WTC11 (cell line): ENCODE data around the gene FGF21. TPM values are rescaled to one million over a fixed set of nuclear protein-coding genes. Genes with fewer than 3 reads are reported as not detected.

Experiments used
- ATAC-seq: fragments of 200-7000 bp; cut with Tn5 transposase; 2 replicates; pipeline ENCODE4 v1.10.0; 2021; ENCODE audit warnings: mild to moderate bottlenecking, moderate library complexity
- CTCF ChIA-PET: fragments of 300-600 bp; sonication (Branson Sonifier 250); formaldehyde crosslinking; loops from one replicate; lab custom pipeline; 2021; ENCODE audit warnings: antibody characterized with exemption; lab: Charles Lee
- POLR2A ChIA-PET: fragments of 350-600 bp; sonication (Branson Sonifier 250); formaldehyde crosslinking; loops from one replicate; lab custom pipeline; 2021; ENCODE audit warnings: antibody characterized with exemption; lab: Charles Lee
- DNase-seq: peaks from one replicate; pipeline ENCODE4 v3.0.0; 2021; ENCODE audit warnings: low spot score
- H3K27ac Mint-ChIP-seq: 2 replicates; pipeline ENCODE4 v1.8.0; 2021; ENCODE audit warnings: mixed read lengths
- H3K27me3 Mint-ChIP-seq: 2 replicates; pipeline ENCODE4 v1.8.0; 2021; ENCODE audit warnings: low read depth, mild to moderate bottlenecking, moderate library complexity, mixed read lengths
- H3K36me3 Mint-ChIP-seq: 2 replicates; pipeline ENCODE4 v1.8.0; 2021; ENCODE audit warnings: mixed read lengths
- H3K4me1 Mint-ChIP-seq: 2 replicates; pipeline ENCODE4 v1.8.0; 2022; ENCODE audit warnings: mixed read lengths
- H3K4me3 Mint-ChIP-seq: 2 replicates; pipeline ENCODE4 v1.8.0; 2021; ENCODE audit warnings: mild to moderate bottlenecking, moderate library complexity, mixed read lengths
- H3K9me3 Mint-ChIP-seq: 2 replicates; pipeline ENCODE4 v1.8.0; 2021; ENCODE audit warnings: mixed read lengths
- CREM ChIP-seq: sonication (generic); formaldehyde crosslinking; IDR thresholded peaks from 2 replicates; pipeline ENCODE4 v1.8.1; 2022; ENCODE audit warnings: mild to moderate bottlenecking, missing genetic modification reagents, moderate library complexity
- ESRRA ChIP-seq: sonication (generic); formaldehyde crosslinking; IDR thresholded peaks from 2 replicates; pipeline ENCODE4 v1.8.1; 2022; ENCODE audit warnings: mild to moderate bottlenecking, missing genetic modification reagents, borderline replicate concordance
- GABPB1 ChIP-seq: sonication (generic); formaldehyde crosslinking; IDR thresholded peaks from 2 replicates; pipeline ENCODE4 v1.8.1; 2023; ENCODE audit warnings: mild to moderate bottlenecking, missing genetic modification reagents
- HMGA2 ChIP-seq: fragments of 250-450 bp; sonication (Bioruptor Pico); IDR thresholded peaks from 2 replicates; pipeline ENCODE4 v1.4.0; 2021; ENCODE audit warnings: mild to moderate bottlenecking, moderate library complexity
- NR1H2 ChIP-seq: sonication (generic); formaldehyde crosslinking; IDR thresholded peaks from 2 replicates; pipeline ENCODE4 v1.9.0; 2021; ENCODE audit warnings: mild to moderate bottlenecking, moderate library complexity, missing genetic modification reagents
- NR2C2 ChIP-seq: sonication (generic); formaldehyde crosslinking; IDR thresholded peaks from 2 replicates; pipeline ENCODE4 v1.8.0; 2022; ENCODE audit warnings: mild to moderate bottlenecking, missing genetic modification reagents
- RELA ChIP-seq: sonication (generic); formaldehyde crosslinking; IDR thresholded peaks from 2 replicates; pipeline ENCODE4 v1.8.1; 2022; ENCODE audit warnings: missing genetic modification reagents, mild to moderate bottlenecking, borderline replicate concordance
- SP1 ChIP-seq: sonication (generic); formaldehyde crosslinking; conservative IDR thresholded peaks from 2 replicates; pipeline ENCODE4 v1.8.1; 2022; ENCODE audit warnings: missing genetic modification reagents
- ZBTB21 ChIP-seq: sonication (generic); formaldehyde crosslinking; IDR thresholded peaks from 2 replicates; pipeline ENCODE4 v1.8.1; 2023; ENCODE audit warnings: mild to moderate bottlenecking, missing genetic modification reagents, borderline replicate concordance
- ZNF263 ChIP-seq: sonication (generic); formaldehyde crosslinking; IDR thresholded peaks from 2 replicates; pipeline ENCODE4 v1.8.1; 2022; ENCODE audit warnings: low read depth, mild to moderate bottlenecking, moderate library complexity, missing genetic modification reagents
- total RNA-seq: library from RNA; stranded (reverse); gene quantifications from 3 replicates; pipeline ENCODE4 v1.2.3, GENCODE V29; 2021
- TF ChIP-seq, protein P1 (sequence below): sonication (generic); formaldehyde crosslinking; IDR thresholded peaks from 2 replicates; pipeline ENCODE4 v1.8.1; 2023; ENCODE audit warnings: mild to moderate bottlenecking, missing genetic modification reagents
- TF ChIP-seq, protein P2 (sequence below): sonication (generic); formaldehyde crosslinking; IDR thresholded peaks from 2 replicates; pipeline ENCODE4 v1.8.0; 2022; ENCODE audit warnings: mild to moderate bottlenecking, missing genetic modification reagents
- TF ChIP-seq, protein P3 (sequence below): sonication (generic); formaldehyde crosslinking; IDR thresholded peaks from 2 replicates; pipeline ENCODE4 v1.8.0; 2022; ENCODE audit warnings: mild to moderate bottlenecking, missing genetic modification reagents
- TF ChIP-seq, protein P4 (sequence below): sonication (generic); formaldehyde crosslinking; IDR thresholded peaks from 2 replicates; pipeline ENCODE4 v1.8.0; 2022; ENCODE audit warnings: mild to moderate bottlenecking, missing genetic modification reagents
- TF ChIP-seq, protein P5 (sequence below): fragments of 250-450 bp; sonication (Bioruptor Pico); IDR thresholded peaks from 2 replicates; pipeline ENCODE4 v2.1.2; 2022; ENCODE audit warnings: mild to moderate bottlenecking, moderate library complexity
- TF ChIP-seq, protein P6 (sequence below): sonication (generic); formaldehyde crosslinking; IDR thresholded peaks from 2 replicates; pipeline ENCODE4 v1.8.1; 2023; ENCODE audit warnings: mild to moderate bottlenecking, missing genetic modification reagents, moderate library complexity
- TF ChIP-seq, protein P7 (sequence below): sonication (generic); formaldehyde crosslinking; IDR thresholded peaks from 2 replicates; pipeline ENCODE4 v1.8.0; 2022; ENCODE audit warnings: missing genetic modification reagents

FGF21 gene
- total RNA-seq, 1 experiment from 2014 or later = 0.26 TPM

DNA sequence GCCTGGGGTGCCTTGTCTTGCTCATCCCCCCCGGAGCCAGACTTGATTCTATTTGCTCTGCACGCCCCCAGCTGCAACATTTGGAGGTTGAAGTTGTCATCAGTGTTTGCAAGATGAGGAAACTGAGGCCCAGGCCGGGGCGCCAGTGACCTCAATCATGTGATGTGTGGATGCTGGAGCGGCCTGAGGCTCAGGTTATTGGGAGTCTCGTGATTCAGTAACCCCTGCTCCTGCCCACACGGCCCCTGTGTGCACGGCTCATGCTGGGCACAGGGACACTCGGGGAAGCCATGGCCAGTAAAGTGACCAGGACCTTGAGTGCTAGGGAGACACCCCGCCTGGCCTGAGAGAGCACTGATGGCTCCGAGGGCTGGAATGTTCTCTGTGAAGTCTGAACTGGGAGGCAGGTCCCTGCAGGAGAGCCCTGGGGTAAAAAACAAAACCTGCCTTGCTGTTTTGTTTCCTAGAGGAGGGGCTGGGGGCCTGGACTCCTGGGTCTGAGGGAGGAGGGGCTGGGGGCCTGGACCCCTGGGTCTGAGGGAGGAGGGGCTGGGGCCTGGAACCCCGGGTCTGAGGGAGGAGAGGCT is 1.9 kb downstream of the FGF21 start:
- H3K4me1 Mint-ChIP-seq = peaks cover 32% of the 10 kb centered on the region
- ATAC-seq (no peak), DNase-seq (no peak)
- POLR2A ChIA-PET = no interaction called here
- CTCF ChIA-PET = interaction anchor here (0.9 to 1.4 kb wide), 2 partner anchors 10 to 38 kb away, joined by 3 to 4 read pairs; partner anchors contain the start of gene IZUMO1
- H3K27me3 Mint-ChIP-seq = peaks cover 18% of the 10 kb centered on the region
- H3K4me3 Mint-ChIP-seq = no peak overlapping the region
- no peak overlapping the region for H3K27ac Mint-ChIP-seq
- no peaks in the 10 kb centered on the region for H3K9me3 Mint-ChIP-seq
- TF ChIP-seq, protein P1, sequence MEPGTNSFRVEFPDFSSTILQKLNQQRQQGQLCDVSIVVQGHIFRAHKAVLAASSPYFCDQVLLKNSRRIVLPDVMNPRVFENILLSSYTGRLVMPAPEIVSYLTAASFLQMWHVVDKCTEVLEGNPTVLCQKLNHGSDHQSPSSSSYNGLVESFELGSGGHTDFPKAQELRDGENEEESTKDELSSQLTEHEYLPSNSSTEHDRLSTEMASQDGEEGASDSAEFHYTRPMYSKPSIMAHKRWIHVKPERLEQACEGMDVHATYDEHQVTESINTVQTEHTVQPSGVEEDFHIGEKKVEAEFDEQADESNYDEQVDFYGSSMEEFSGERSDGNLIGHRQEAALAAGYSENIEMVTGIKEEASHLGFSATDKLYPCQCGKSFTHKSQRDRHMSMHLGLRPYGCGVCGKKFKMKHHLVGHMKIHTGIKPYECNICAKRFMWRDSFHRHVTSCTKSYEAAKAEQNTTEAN = no peak
- TF ChIP-seq SP1 (CRISPR knock-in tag) (no peak), ESRRA (CRISPR knock-in tag) (no peak), RELA (no peak), ZBTB21 (CRISPR knock-in tag) (no peak), HMGA2 (CRISPR knock-in tag) (no peak), CREM (CRISPR knock-in tag) (no peak)
- TF ChIP-seq, protein P2, sequence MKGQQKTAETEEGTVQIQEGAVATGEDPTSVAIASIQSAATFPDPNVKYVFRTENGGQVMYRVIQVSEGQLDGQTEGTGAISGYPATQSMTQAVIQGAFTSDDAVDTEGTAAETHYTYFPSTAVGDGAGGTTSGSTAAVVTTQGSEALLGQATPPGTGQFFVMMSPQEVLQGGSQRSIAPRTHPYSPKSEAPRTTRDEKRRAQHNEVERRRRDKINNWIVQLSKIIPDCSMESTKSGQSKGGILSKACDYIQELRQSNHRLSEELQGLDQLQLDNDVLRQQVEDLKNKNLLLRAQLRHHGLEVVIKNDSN = no peak
- TF ChIP-seq, protein P3, sequence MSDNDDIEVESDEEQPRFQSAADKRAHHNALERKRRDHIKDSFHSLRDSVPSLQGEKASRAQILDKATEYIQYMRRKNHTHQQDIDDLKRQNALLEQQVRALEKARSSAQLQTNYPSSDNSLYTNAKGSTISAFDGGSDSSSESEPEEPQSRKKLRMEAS = no peak
- TF ChIP-seq, protein P4, sequence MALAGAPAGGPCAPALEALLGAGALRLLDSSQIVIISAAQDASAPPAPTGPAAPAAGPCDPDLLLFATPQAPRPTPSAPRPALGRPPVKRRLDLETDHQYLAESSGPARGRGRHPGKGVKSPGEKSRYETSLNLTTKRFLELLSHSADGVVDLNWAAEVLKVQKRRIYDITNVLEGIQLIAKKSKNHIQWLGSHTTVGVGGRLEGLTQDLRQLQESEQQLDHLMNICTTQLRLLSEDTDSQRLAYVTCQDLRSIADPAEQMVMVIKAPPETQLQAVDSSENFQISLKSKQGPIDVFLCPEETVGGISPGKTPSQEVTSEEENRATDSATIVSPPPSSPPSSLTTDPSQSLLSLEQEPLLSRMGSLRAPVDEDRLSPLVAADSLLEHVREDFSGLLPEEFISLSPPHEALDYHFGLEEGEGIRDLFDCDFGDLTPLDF (CRISPR knock-in tag) = no peak
- TF ChIP-seq, protein P5, sequence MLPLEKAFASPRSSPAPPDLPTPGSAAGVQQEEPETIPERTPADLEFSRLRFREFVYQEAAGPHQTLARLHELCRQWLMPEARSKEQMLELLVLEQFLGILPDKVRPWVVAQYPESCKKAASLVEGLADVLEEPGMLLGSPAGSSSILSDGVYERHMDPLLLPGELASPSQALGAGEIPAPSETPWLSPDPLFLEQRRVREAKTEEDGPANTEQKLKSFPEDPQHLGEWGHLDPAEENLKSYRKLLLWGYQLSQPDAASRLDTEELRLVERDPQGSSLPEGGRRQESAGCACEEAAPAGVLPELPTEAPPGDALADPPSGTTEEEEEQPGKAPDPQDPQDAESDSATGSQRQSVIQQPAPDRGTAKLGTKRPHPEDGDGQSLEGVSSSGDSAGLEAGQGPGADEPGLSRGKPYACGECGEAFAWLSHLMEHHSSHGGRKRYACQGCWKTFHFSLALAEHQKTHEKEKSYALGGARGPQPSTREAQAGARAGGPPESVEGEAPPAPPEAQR (CRISPR knock-in tag) = no peak
- TF ChIP-seq, all 79 proteins: peak for 0
- H3K36me3 Mint-ChIP-seq = no peaks in the 10 kb centered on the region

DNA sequence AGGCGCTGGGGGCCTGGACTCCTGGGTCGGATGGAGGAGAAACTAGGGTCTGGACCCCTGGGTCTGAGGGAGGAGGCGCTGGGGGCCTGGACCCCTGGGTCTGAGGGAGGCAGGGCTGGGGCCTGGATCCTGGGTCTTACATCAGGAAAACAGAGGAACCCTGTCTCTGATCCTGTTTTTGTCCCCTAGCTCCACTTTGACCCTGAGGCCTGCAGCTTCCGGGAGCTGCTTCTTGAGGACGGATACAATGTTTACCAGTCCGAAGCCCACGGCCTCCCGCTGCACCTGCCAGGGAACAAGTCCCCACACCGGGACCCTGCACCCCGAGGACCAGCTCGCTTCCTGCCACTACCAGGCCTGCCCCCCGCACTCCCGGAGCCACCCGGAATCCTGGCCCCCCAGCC is 2.4 kb downstream of the FGF21 start:
- peaks cover 32% of the 10 kb centered on the region for H3K4me1 Mint-ChIP-seq
- DNase-seq = no peak
- H3K4me3 Mint-ChIP-seq = no peak overlapping the region
- ChIA-PET POLR2A (no interaction called here), CTCF (interaction anchor here (0.7 to 1.4 kb wide), 4 partner anchors 11 to 139 kb away, joined by 3 to 4 read pairs (median 3); partner anchors contain the start of genes IZUMO1, RPL18 and SPHK2)
- peaks cover 24% of the 10 kb centered on the region for H3K27me3 Mint-ChIP-seq
- TF ChIP-seq, protein P6, sequence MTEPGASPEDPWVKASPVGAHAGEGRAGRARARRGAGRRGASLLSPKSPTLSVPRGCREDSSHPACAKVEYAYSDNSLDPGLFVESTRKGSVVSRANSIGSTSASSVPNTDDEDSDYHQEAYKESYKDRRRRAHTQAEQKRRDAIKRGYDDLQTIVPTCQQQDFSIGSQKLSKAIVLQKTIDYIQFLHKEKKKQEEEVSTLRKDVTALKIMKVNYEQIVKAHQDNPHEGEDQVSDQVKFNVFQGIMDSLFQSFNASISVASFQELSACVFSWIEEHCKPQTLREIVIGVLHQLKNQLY = no peak
- TF ChIP-seq NR1H2 (CRISPR knock-in tag) = no peak
- no peak for TF ChIP-seq ZNF263
- TF ChIP-seq, protein P7, sequence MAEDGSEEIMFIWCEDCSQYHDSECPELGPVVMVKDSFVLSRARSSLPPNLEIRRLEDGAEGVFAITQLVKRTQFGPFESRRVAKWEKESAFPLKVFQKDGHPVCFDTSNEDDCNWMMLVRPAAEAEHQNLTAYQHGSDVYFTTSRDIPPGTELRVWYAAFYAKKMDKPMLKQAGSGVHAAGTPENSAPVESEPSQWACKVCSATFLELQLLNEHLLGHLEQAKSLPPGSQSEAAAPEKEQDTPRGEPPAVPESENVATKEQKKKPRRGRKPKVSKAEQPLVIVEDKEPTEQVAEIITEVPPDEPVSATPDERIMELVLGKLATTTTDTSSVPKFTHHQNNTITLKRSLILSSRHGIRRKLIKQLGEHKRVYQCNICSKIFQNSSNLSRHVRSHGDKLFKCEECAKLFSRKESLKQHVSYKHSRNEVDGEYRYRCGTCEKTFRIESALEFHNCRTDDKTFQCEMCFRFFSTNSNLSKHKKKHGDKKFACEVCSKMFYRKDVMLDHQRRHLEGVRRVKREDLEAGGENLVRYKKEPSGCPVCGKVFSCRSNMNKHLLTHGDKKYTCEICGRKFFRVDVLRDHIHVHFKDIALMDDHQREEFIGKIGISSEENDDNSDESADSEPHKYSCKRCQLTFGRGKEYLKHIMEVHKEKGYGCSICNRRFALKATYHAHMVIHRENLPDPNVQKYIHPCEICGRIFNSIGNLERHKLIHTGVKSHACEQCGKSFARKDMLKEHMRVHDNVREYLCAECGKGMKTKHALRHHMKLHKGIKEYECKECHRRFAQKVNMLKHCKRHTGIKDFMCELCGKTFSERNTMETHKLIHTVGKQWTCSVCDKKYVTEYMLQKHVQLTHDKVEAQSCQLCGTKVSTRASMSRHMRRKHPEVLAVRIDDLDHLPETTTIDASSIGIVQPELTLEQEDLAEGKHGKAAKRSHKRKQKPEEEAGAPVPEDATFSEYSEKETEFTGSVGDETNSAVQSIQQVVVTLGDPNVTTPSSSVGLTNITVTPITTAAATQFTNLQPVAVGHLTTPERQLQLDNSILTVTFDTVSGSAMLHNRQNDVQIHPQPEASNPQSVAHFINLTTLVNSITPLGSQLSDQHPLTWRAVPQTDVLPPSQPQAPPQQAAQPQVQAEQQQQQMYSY (CRISPR knock-in tag) = no peak
- no peak for TF ChIP-seq NR2C2 (CRISPR knock-in tag)
- 0 out of 2 replicates have a peak, but pooled peaks have one; percentile 32 for TF ChIP-seq GABPB1 (CRISPR knock-in tag)
- no peak overlapping the region for H3K27ac Mint-ChIP-seq
- no peaks in the 10 kb centered on the region for H3K9me3 Mint-ChIP-seq
- ATAC-seq = no peak
- H3K36me3 Mint-ChIP-seq = no peaks in the 10 kb centered on the region
